Activated B cell treated with CpG ODN at 0.5 μM for 24 hours (primary cell): ENCODE data around the gene EEF1A2. TPM values are rescaled to one million over a fixed set of nuclear protein-coding genes. Genes with fewer than 3 reads are reported as not detected.

Experiments
- ATAC-seq: fragments of 200-7000 bp; cut with Tn5 transposase; one replicate; pipeline ENCODE4 v1.10.0; 2021; ENCODE audit warnings: low read depth, mild to moderate bottlenecking, moderate library complexity
- CTCF ChIA-PET: fragments of 350-600 bp; sonication (Branson Sonifier 250); formaldehyde crosslinking; loops from one replicate; lab custom pipeline; 2021; ENCODE audit warnings: antibody characterized with exemption; lab: Charles Lee
- POLR2A ChIA-PET: fragments of 350-600 bp; sonication (Branson Sonifier 250); formaldehyde crosslinking; loops from one replicate; lab custom pipeline; 2021; ENCODE audit warnings: antibody characterized with exemption; lab: Charles Lee
- DNase-seq: peaks from one replicate; pipeline ENCODE4 v3.0.0; 2022
- H3K27ac Mint-ChIP-seq: one replicate; pipeline ENCODE4 v1.8.0; 2020; ENCODE audit warnings: mixed read lengths
- H3K27me3 Mint-ChIP-seq: one replicate; pipeline ENCODE4 v1.8.0; 2021; ENCODE audit warnings: mixed read lengths
- H3K36me3 Mint-ChIP-seq: one replicate; pipeline ENCODE4 v1.8.0; 2021; ENCODE audit warnings: low read depth, mixed read lengths
- H3K4me1 Mint-ChIP-seq: one replicate; pipeline ENCODE4 v1.8.0; 2021; ENCODE audit warnings: mixed read lengths
- H3K4me3 Mint-ChIP-seq: one replicate; pipeline ENCODE4 v1.8.0; 2020; ENCODE audit warnings: mild to moderate bottlenecking, mixed read lengths
- H3K9me3 Mint-ChIP-seq: one replicate; pipeline ENCODE4 v1.8.0; 2020; ENCODE audit warnings: mixed read lengths
- intact Hi-C: fragments of 100-400 bp; cut with micrococcal nuclease; formaldehyde crosslinking; loops from one replicate; pipeline ENCODE4 v1.15.1; 2024
- total RNA-seq: library from RNA; stranded (reverse); gene quantifications from 2 replicates; pipeline ENCODE4 v1.2.3, GENCODE V29; 2022
- TF ChIP-seq, protein P1 (sequence below): fragments of 200-600 bp; IDR thresholded peaks from one replicate; pipeline ENCODE4 v1.8.0; 2022; ENCODE audit warnings: antibody characterized with exemption, mild to moderate bottlenecking

The EEF1A2 gene
- total RNA-seq, 1 donor from 2014 or later, result 1.6 TPM

DNA sequence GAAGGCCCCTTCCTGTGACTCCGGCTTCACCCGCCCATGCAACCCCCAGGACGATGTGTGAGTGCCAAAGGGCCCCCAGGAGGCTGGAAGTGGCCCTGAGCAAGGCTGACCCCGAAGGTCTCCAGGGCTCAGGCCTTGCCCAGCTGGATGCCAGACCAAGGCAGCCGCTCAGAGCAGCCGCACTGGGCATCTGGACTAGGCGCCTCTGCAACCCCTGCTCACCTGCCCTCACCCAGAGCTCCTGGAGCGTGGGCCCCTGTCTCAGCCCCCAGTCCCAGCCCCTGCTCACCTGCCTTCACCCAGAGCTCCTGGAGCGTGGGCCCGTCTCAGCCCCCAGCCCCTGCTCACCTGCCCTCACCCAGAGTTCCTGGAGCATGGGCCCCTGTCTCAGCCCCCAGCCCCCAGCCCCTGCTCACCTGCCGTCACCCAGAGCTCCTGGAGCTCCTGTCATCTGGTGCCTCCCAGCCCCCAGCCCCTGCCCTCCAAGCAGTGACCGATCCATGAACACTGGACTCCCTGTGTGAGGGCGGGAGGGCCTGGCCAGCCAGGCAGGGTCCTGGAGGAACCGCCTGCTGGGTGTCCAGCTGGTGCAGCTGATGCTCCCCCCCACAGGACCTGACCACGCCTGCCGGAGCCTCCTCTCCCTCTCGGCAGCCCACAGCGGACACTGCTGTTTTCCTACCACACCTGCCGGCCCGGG, 47.5 kb upstream of the EEF1A2 start:
- ChIA-PET CTCF (no interaction called here), POLR2A (interaction anchor here (1.0 to 1.5 kb wide), 3 partner anchors 9 to 21 kb away, joined by 3 to 6 read pairs (median 4); partner anchors contain the start of gene PTK6)
- ATAC-seq (no peak), DNase-seq (no peak)
- Mint-ChIP-seq H3K27me3 (no peaks in the 10 kb centered on the region), H3K27ac (no peak overlapping the region), H3K4me1 (peaks cover 63% of the 10 kb centered on the region), H3K9me3 (no peaks in the 10 kb centered on the region), H3K4me3 (no peak overlapping the region), H3K36me3 (no peaks in the 10 kb centered on the region)
- intact Hi-C loops, result no loop called here
- TF ChIP-seq, protein P1, sequence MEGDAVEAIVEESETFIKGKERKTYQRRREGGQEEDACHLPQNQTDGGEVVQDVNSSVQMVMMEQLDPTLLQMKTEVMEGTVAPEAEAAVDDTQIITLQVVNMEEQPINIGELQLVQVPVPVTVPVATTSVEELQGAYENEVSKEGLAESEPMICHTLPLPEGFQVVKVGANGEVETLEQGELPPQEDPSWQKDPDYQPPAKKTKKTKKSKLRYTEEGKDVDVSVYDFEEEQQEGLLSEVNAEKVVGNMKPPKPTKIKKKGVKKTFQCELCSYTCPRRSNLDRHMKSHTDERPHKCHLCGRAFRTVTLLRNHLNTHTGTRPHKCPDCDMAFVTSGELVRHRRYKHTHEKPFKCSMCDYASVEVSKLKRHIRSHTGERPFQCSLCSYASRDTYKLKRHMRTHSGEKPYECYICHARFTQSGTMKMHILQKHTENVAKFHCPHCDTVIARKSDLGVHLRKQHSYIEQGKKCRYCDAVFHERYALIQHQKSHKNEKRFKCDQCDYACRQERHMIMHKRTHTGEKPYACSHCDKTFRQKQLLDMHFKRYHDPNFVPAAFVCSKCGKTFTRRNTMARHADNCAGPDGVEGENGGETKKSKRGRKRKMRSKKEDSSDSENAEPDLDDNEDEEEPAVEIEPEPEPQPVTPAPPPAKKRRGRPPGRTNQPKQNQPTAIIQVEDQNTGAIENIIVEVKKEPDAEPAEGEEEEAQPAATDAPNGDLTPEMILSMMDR, result no peak

GRCh38 chr20:63545814-63546213, 46.9 kb upstream of the EEF1A2 start:
- Mint-ChIP-seq H3K36me3 (no peaks in the 10 kb centered on the region), H3K9me3 (no peaks in the 10 kb centered on the region), H3K4me1 (peaks cover 60% of the 10 kb centered on the region), H3K27me3 (no peaks in the 10 kb centered on the region), H3K4me3 (no peak overlapping the region), H3K27ac (no peak overlapping the region)
- intact Hi-C loops, result no loop called here
- TF ChIP-seq, protein P1, result no peak
- CTCF ChIA-PET, result no interaction called here
- ATAC-seq, result no peak
- no peak for DNase-seq
- POLR2A ChIA-PET, result interaction anchor here (1.3 to 1.5 kb wide), 2 partner anchors 9 to 21 kb away, joined by 4 to 6 read pairs; partner anchors contain the start of gene PTK6

- no peaks in the 10 kb centered on the region for H3K27me3 Mint-ChIP-seq
- no peak overlapping the region for H3K27ac Mint-ChIP-seq
- intact Hi-C loops, result no loop called here
- no peak for DNase-seq
- CTCF ChIA-PET, result no interaction called here
- H3K36me3 Mint-ChIP-seq, result no peaks in the 10 kb centered on the region
- POLR2A ChIA-PET, result interaction anchor here (1.0 to 1.4 kb wide), 3 partner anchors 28 to 319 kb away, joined by 3 to 4 read pairs (median 3); partner anchors contain the start of gene GMEB2
- no peak overlapping the region for H3K4me3 Mint-ChIP-seq
- no peak for ATAC-seq
- H3K4me1 Mint-ChIP-seq, result peaks cover 58% of the 10 kb centered on the region
- TF ChIP-seq, protein P1, result no peak
- H3K9me3 Mint-ChIP-seq, result no peaks in the 10 kb centered on the region
These were observed 46.2 kb upstream of the EEF1A2 start for GRCh38 chr20:63544958-63545516.

DNA sequence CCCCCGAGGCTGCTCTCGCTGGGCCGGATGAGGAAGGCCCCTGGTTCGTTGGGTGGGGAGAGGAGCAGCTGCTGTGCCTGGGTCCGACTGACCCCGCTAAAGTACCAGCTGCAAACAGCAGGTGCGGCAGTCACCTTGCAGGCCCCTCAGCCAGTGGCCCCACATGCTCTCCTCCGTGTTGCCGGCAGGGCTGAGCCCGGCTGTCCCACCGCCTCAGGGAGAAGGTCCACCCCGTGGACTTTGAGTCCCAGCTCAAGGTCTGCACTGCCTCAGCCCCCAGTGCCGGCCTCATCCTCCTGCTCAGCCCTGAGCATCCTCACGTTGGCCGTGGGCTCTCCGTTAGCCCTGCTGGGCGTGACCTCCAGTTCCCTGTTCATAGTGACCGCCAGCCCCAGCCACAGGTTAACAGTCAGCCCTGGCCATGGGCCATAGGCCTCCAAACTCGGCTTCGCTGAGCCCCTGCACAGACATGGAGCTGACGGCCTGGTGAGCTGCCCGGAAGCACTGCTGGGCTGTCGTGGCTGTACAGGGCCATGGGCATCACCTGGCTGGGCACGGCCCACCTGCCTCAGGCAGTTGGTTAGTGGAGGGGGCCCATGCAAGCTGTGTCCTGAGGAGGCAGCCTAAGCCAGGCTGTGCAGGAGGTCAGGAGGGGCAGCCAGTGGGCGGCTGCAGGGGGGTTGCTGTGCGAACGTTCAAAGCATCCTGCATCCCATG, 45.5 kb upstream of the EEF1A2 start:
- H3K27me3 Mint-ChIP-seq, result no peaks in the 10 kb centered on the region
- ATAC-seq (no peak), DNase-seq (no peak)
- ChIA-PET POLR2A (interaction anchor here (1.0 to 1.5 kb wide), 7 partner anchors 7 to 320 kb away, joined by 3 to 8 read pairs (median 4); partner anchors contain the start of genes GMEB2 and PPDPF), CTCF (no interaction called here)
- peaks cover 53% of the 10 kb centered on the region for H3K4me1 Mint-ChIP-seq
- H3K27ac Mint-ChIP-seq, result no peak overlapping the region
- TF ChIP-seq, protein P1, result no peak
- H3K4me3 Mint-ChIP-seq, result no peak overlapping the region
- intact Hi-C loops, result no loop called here
- no peaks in the 10 kb centered on the region for H3K36me3 Mint-ChIP-seq
- no peaks in the 10 kb centered on the region for H3K9me3 Mint-ChIP-seq
